HUES48 (cell line): Measurements from ENCODE around the gene IL1RL1.
"Not testable (repeated sequence)": the region's sequence is repeated elsewhere in the genome, so short reads cannot be mapped to it uniquely, and the experiment has no call there.

Experiments used
- H3K27ac ChIP-seq: one replicate; pipeline ENCODE4 v1.7.0; 2013; ENCODE audit warnings: low read depth, low read length, inconsistent platforms
- H3K27me3 ChIP-seq: 2 replicates; pipeline ENCODE4 v1.6.1; 2013; ENCODE audit warnings: mild to moderate bottlenecking, low read length; ENCODE audit not compliant: control insufficient read depth, insufficient read depth
- H3K36me3 ChIP-seq: 2 replicates; pipeline ENCODE4 v1.6.1; 2013; ENCODE audit warnings: low read length; ENCODE audit not compliant: control insufficient read depth, insufficient read depth
- H3K4me1 ChIP-seq: 2 replicates; pipeline ENCODE4 v1.6.1; 2013; ENCODE audit warnings: mild to moderate bottlenecking, low read length; ENCODE audit not compliant: control insufficient read depth, insufficient read depth
- H3K4me3 ChIP-seq: 2 replicates; pipeline ENCODE4 v1.5.1; 2013; ENCODE audit warnings: mild to moderate bottlenecking, low read depth, low read length
- H3K9ac ChIP-seq: 2 replicates; pipeline ENCODE4 v1.6.1; 2013; ENCODE audit warnings: mild to moderate bottlenecking, low read depth, low read length, moderate library complexity
- H3K9me3 ChIP-seq: 2 replicates; pipeline ENCODE4 v1.6.1; 2013; ENCODE audit warnings: low read length; ENCODE audit not compliant: control insufficient read depth, insufficient read depth

The IL1RL1 gene

DNA sequence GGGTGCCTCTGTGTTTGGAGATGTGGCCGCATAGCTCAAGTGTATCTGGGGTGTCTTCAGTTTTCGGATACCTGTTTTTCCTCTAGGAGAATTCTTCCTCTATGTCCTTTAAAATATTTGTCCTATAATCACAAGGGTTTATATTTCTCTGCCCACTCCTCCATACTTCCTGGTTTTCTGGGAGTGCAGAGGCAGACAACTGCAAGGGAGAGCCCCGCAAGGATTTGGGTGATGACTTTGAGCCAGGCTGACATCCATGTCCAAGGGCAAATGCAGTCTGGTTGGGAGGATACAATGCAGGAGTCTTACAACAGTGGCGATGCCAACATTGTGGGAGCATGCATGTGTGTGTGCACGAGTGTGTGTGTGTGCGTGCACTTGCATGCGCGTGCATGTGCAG is 2.1 kb downstream of the IL1RL1 start:
- Histone ChIP-seq H3K36me3 (no peaks in the 10 kb centered on the region), H3K9me3 (peaks cover 3% of the 10 kb centered on the region; the same call in 1 of the 2 replicates), H3K27ac (no peak overlapping the region), H3K4me1 (no peaks in the 10 kb centered on the region), H3K27me3 (no peaks in the 10 kb centered on the region), H3K4me3 (no peak overlapping the region), H3K9ac (no peak overlapping the region)

DNA sequence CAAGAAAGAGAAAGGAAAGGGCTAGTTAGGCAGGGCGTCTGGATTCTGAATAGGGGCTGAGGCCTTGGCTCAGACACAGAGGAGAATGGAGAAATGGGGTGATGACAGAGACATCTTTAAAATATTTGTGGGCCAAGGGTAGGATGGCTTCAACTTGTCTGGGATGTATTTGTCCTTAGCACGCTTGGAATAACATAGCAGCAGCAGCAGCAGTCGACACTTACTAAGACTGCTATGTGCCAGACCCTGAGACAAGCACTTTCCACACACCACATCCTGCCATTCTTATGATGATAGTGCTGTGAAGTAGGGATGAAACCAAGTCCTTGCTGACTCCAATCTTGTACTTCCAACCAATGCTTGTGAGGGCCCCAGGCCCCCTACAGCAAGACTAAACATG is 2.6 kb downstream of the IL1RL1 start:
- no peak overlapping the region for H3K9ac ChIP-seq
- no peaks in the 10 kb centered on the region for H3K36me3 ChIP-seq
- no peak overlapping the region for H3K27ac ChIP-seq
- no peaks in the 10 kb centered on the region for H3K4me1 ChIP-seq
- no peaks in the 10 kb centered on the region for H3K27me3 ChIP-seq
- peaks cover 3% of the 10 kb centered on the region; the same call in 1 of the 2 replicates for H3K9me3 ChIP-seq
- H3K4me3 ChIP-seq, result no peak overlapping the region

DNA sequence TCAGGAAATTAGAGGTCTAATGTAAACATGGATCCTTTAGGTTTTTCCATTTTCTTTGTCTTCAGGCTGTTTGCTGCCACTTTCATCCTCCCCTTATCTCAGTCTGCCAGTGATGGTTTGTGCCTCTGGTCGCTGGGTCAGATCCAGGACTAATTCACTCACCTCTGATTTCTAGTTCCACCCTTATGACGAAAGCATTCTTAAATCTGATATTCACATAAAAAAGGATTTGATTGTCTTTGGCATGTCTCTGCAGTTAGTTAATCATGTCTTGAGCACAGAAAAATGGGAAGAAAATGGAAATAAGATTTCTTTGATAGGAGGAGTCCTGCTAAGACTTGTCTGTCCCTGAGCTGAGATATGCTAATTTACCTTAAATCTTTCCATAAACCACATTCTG is 4.6 kb downstream of the IL1RL1 start:
- no peaks in the 10 kb centered on the region for H3K36me3 ChIP-seq
- H3K4me1 ChIP-seq, result no peaks in the 10 kb centered on the region
- H3K27me3 ChIP-seq, result no peaks in the 10 kb centered on the region
- H3K9ac ChIP-seq, result no peak overlapping the region
- no peak overlapping the region for H3K27ac ChIP-seq
- no peak overlapping the region for H3K4me3 ChIP-seq
- H3K9me3 ChIP-seq, result peaks cover 3% of the 10 kb centered on the region; the same call in 1 of the 2 replicates

DNA sequence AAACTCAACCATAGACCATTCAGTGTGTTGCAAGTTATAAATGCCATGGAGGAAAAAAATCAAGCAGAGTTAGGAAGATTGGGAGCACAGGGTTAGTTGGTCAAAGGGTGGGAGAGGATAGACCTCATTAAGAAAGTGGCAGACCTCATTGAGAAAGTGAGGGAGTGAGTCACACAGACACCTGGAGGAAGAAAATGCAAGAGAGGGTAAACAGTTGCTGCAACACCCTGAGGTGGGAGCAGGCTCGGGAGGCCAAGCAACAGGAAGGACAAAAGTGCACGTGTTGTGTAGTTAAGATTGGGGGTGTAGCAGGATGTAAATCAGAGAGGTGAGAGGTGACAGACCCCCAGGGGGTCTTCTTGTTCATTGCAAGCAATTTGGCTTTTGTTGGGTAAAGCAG is 6.4 kb downstream of the IL1RL1 start:
- Histone ChIP-seq H3K4me1 (no peaks in the 10 kb centered on the region), H3K27me3 (no peaks in the 10 kb centered on the region), H3K4me3 (no peak overlapping the region), H3K36me3 (no peaks in the 10 kb centered on the region), H3K9ac (no peak overlapping the region), H3K9me3 (peaks cover 3% of the 10 kb centered on the region; the same call in 1 of the 2 replicates), H3K27ac (no peak overlapping the region)

DNA sequence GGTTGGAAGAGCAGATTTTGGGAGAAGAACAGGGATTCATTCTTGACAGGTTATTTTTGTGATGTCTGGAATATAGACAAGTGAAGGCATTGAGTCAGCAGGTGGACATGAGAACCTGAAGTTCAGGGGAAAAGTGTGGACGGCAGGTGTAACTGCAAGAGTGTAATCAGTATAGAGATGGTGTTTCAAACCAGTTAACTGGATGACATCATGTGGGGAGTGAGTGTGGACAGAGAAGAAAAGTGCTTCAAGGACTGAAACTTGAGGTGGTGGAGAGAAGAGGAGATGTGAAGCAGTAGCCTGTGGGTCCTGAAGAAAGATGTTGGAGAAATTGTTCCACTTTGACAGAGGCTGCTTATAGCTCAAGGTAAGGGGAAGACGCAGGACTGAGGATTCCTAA is 7.1 kb downstream of the IL1RL1 start:
- H3K27ac ChIP-seq, result no peak overlapping the region
- no peaks in the 10 kb centered on the region for H3K27me3 ChIP-seq
- H3K4me3 ChIP-seq, result no peak overlapping the region
- H3K9ac ChIP-seq, result no peak overlapping the region
- peaks cover 3% of the 10 kb centered on the region; the same call in 1 of the 2 replicates for H3K9me3 ChIP-seq
- no peaks in the 10 kb centered on the region for H3K36me3 ChIP-seq
- H3K4me1 ChIP-seq, result no peaks in the 10 kb centered on the region

DNA sequence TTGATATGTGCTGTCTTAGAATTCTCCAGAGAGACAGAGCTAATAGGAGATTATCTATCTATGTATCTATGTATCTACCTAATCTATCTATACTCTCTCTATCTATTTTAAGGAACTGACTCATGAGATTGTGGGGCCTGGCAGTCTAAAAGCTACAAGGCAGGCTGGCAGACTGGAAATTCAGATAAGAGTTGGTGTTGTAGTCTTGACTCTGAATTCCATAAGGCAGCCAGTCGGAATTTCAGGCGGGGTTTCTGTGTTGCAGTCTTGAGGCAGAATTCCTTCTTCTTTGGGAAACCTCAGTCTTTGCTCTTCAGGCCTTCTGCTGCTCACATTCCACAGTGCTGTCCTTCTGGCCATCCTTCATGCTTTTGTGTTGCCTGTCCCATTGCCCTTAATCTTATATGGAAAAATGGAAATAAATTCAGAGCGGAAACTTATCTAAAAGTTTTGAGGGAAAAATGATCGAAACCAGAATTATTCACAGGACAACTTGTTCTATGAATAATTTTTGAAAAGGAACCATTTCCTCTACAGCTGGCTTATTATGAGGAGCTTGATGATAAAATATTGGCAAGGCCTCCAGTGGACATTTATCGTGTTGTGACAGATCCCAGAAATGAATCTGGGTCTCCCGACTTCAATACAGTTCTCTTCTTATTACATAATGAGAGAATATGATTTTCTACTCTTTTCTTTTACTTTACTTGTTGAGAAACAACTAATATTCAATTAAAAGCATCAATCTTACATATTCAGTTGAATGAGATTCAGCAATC is 10.8 kb downstream of the IL1RL1 start:
- no peaks in the 10 kb centered on the region for H3K4me1 ChIP-seq
- H3K36me3 ChIP-seq, result no peaks in the 10 kb centered on the region
- no peaks in the 10 kb centered on the region for H3K27me3 ChIP-seq
- no peak overlapping the region for H3K4me3 ChIP-seq
- no peaks in the 10 kb centered on the region; the same call in 1 of the 2 replicates for H3K9me3 ChIP-seq
- H3K27ac ChIP-seq, result no peak overlapping the region
- no peak overlapping the region for H3K9ac ChIP-seq

DNA sequence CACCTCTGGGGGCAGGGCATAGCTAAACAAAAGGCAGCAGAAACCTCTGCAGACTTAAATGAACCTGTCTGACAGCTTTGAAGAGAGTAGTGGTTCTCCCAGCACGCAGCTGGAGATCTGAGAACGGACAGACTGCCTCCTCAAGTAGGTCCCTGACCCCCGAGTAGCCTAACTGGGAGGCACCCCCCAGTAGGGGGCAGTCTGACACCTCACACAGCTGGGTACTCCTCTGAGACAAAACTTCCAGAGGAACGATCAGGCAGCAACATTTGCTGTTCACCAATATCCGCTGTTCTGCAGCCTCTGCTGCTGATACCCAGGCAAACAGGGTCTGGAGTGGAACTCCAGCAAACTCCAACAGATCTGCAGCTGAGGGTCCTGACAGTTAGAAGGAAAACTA is 13.6 kb downstream of the IL1RL1 start:
- H3K9ac ChIP-seq, H3K27ac ChIP-seq: not testable (repeated sequence)

DNA sequence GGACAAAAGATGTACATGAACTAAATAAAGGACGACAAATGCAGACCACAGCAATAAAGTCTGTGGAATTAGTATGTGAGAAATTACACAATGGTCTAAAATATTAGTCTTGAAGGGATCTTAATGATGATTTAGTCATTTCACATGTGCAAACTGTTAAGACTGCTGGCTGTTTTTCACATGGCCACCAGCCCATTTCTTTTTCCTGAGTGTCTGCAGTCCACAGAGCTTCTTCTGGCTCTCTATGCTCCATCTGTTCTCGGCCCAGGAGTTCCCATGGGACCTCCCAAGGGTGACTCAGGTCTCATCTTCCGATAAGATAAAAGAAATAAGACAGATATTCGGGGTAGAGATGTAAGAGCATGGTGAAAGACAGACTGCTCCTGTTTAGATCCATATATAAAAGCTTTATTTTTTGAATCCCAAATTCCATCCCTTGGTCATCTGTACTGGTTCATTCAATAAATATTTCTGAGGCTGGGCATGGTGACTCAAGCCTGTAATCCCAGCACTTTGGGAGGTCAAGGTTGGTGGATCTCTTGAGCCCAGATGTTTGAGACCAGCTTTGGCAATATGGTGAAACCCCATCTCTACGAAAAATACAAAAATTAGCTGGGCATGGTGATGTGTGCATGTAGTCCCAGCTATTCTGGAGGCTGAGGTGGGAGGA is 20.1 kb downstream of the IL1RL1 start:
- Histone ChIP-seq H3K4me1 (no peaks in the 10 kb centered on the region), H3K36me3 (no peaks in the 10 kb centered on the region), H3K4me3 (no peak overlapping the region), H3K9me3 (no peaks in the 10 kb centered on the region), H3K27me3 (no peaks in the 10 kb centered on the region), H3K27ac (no peak overlapping the region), H3K9ac (no peak overlapping the region)

More for the DNA sequence above, 13.6 kb downstream of the IL1RL1 start:
- H3K4me1 ChIP-seq, H3K27me3 ChIP-seq, H3K36me3 ChIP-seq, H3K9me3 ChIP-seq, H3K4me3 ChIP-seq: not testable (repeated sequence)

DNA sequence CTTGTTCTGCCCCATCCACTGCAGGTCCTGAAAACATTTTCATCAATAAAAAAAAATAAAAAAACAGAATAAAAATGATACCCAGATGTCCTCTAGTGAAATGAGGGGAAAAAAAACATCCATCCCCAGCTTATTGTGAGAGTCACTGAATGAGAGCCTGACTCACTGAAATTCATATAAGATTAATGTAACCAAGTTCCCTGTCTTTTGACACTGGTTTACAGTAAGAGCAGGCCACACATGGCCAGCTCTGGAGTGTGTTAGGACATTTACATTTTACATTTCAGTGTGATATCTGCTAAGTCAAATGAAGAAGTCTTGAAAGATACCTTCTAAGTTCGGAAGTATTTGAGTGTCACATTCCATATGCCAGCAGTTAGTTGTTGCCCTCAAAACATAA is 23.1 kb downstream of the IL1RL1 start:
- H3K4me3 ChIP-seq, result no peak overlapping the region
- H3K27ac ChIP-seq, result no peak overlapping the region
- no peaks in the 10 kb centered on the region for H3K27me3 ChIP-seq
- no peaks in the 10 kb centered on the region for H3K9me3 ChIP-seq
- H3K36me3 ChIP-seq, result no peaks in the 10 kb centered on the region
- no peak overlapping the region for H3K9ac ChIP-seq
- no peaks in the 10 kb centered on the region for H3K4me1 ChIP-seq

DNA sequence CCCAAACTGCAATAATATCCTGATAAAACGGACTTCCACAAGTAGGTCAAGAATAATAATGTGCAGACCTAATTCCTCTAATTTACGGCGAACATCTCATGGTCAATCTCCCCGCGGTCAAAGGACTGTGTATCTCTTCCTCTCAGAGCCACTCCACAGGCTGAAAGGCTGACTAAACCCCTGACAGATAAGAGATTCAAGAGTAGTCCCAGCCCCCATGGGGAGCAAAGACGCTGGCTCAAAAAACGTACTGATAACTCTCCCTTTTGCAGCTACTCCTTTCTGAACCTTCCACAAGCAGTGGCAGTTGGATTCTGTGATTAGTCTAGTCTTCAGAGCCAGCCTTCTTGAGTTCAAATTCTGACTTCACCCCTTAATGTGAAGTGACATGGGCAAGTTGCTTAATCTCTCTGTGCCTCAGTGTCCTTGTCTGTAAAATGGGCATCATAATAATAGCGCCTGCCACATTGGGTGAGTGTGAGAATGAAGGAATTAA is 24.6 kb downstream of the IL1RL1 start:
- Histone ChIP-seq H3K4me3 (no peak overlapping the region), H3K9me3 (no peaks in the 10 kb centered on the region), H3K27ac (no peak overlapping the region), H3K27me3 (no peaks in the 10 kb centered on the region), H3K36me3 (no peaks in the 10 kb centered on the region), H3K4me1 (no peaks in the 10 kb centered on the region), H3K9ac (no peak overlapping the region)

DNA sequence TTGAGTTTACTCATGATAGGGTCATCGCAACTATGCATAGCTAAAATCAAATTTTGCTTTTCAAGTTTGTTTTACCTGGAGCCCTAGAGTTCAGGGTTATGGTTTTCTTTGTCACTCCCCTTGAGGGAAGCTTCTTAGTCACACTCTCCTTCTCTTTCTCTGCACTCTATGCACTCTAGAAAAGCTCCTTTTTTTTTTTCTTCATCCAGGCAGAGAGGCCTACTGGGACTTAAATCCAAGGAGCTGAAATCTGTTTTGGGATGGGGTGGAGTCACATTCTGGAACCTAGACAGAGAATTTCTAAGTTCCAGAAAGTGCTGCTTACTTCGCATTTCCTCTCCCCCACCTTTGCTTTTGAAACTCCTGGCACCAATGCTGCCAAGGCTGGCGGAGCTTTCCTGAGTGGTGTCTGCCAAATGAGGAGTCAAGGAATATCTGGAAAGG is 25.2 kb downstream of the IL1RL1 start:
- Histone ChIP-seq H3K4me3 (no peak overlapping the region), H3K9ac (no peak overlapping the region), H3K27ac (no peak overlapping the region)

More for the DNA sequence above, 25.2 kb downstream of the IL1RL1 start:
- H3K4me1 ChIP-seq, result no peaks in the 10 kb centered on the region
- no peaks in the 10 kb centered on the region for H3K9me3 ChIP-seq
- no peaks in the 10 kb centered on the region for H3K36me3 ChIP-seq
- no peaks in the 10 kb centered on the region for H3K27me3 ChIP-seq
